HG02610 (cell line): ENCODE measurements around the gene LRG1.
"Not testable (repeated sequence)": the region's sequence is repeated elsewhere in the genome, so short reads cannot be mapped to it uniquely, and the experiment has no call there.

Source experiments
- ATAC-seq: cut with Tn5 transposase; IDR thresholded peaks from one replicate; pipeline ENCODE4 v1.9.1; 2021; ENCODE audit warnings: mild to moderate bottlenecking, moderate library complexity; ENCODE audit not compliant: unreplicated experiment

LRG1 gene

GRCh38 chr19:4576016-4576933 is 36.4 kb upstream of the LRG1 start:
- no peak for ATAC-seq

DNA sequence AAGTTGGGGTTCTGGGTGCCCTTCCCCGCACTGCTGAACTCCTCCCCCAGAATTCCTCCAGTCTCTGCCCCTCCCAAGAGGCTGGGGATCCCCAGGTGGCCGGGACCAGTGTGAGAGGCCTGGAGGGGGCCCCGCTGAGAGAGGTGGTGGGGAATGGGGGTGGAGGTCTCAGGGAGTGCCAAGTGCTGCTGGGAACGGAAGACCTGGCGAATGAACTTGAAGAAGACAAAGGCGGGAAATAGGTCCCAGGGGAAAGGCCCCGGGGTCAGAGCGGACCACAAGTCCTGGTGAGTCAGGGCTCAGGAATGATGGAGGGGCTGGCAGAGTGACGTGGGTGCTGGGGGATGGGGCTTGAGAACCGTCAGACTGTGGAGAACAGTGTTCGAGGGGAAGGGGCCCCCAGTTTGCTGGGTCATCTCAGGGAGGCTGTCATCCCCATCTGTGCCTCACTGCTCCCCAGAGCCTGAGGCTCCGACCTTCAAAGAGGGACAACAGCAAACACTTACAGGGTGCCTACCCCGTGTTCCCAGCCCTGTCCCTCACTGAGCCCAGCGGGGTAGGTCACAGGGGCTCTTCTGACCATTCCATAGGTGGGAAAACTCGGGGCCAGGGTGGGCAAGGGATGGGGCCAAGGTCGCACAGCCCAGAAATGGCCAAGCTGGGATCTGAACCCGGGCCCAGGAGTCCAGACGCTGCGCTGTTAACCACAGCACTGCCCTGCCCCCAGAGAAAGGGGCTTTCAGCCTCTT is 35.6 kb upstream of the LRG1 start:
- ATAC-seq = no peak

DNA sequence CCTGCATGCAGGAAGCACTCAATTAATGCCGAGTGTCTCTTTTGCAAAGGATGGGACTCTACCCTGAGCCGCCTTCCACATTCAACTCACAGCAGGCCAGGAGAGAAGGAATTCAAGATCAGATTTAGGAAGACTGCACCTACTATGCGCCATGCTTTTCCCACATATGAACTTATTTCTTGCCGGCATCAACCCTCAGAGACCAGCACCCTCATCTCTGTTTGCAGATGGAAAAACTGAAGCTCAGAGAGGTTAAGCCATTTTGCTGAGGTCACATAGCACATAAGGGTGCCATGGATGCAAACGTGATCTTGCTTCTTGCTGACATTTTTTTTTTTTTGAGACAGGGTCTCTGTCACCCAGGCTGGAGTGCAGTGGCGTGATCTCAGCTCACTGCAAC is 33.8 kb upstream of the LRG1 start:
- ATAC-seq = no peak

DNA sequence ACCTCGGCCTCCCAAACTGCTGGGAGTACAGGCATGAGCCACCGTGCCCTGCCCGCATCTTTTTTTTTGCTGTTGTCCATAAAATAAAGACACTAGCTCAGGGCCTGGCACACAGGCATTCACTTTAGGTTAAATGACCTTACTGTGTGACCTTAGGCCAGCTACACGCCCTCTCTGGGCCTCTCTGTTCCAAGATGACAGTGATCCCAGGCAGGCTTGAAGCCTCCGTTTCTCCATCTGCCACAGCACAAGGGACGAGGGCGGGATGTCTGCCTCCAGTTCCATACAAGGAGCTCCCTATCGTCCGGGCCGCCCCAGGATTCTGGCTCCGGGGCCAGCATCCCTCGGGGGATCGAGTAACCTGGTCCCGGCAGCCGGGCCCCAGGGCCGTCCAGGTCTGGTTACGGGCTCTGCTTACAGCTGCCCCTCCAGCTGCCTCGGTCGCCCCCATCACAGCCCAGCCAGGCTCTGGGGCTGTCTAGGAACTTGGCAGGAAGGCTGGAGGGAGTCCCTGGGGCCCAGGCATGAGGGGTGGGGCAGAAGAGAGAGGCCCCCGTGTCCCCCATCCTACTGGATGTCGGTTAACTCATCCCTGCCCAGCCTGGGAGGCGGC is 31.6 kb upstream of the LRG1 start:
- ATAC-seq = no peak

DNA sequence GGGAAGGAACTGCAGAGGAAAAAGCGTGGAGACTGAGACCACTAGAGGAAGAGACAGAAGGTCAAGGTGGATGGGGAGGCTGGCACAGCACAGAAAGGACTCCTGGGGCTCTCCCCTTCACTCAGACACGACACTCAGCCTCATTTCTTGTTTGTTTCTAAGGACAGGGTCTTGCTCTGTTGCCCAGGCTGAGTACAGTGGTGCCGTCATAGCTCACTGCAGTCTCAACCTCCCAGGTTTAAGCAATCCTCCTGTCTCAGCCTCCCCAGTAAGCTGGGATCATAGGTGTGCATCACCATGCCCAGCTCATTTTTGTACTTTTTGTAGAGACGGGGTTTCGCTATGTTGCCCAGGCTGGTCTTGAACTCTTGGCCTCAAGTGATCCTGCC is 31.1 kb upstream of the LRG1 start:
- ATAC-seq = no peak

DNA sequence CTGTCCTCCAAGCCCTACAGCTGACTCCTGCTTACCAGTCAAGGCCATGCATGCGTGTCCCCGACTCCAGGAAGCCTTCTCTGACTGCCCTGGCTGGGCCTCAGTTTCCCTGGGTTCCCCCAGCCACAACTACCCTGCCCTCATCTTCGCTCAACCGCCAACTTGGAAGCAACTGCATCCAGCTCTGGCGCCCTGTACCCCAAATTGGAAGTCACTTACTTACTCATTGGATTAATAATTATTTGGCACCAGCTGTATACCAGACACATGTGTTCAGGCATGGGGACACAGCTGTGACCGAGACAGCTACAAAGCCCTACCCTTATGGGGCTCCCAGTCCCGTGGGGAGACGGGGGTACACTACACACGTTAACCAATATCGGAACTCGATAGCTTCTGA is 30.6 kb upstream of the LRG1 start:
- ATAC-seq = no peak

GRCh38 chr19:4568886-4569285 is 29.1 kb upstream of the LRG1 start:
- no peak for ATAC-seq

- ATAC-seq = no peak
Measured at GRCh38 chr19:4567584-4568071, 27.8 kb upstream of the LRG1 start.

DNA sequence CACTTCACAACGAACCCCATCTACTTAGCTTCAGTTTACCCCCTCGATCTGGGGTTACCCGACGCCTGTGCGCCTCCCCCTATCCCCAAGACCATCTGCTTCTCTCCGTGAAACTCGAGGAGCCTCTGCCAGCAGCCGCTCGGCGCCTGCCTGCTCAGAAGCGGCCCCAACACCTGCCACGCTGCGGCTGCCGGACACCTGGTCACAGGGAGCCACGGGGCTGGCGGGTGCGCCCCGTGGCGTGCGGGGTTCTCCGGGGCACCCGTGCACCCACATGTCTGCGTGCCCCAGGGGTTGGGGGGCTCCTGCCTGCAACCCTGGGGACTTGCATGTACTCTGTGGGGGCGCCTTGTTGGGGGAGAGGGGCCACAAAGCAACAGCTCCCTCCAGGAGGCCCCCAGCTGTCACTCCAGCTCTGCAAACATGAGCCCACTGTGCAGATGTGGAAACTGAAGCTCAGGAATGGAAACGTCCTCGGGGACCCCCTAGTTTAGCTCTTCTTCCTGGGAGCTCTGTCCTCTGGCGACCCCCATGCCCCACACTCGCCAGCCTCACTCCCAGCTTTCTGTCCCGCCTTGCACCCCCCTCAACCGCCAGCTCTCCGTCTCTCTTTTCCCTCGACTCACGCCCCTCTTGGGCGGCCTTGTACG is 26.7 kb upstream of the LRG1 start:
- no peak for ATAC-seq

DNA sequence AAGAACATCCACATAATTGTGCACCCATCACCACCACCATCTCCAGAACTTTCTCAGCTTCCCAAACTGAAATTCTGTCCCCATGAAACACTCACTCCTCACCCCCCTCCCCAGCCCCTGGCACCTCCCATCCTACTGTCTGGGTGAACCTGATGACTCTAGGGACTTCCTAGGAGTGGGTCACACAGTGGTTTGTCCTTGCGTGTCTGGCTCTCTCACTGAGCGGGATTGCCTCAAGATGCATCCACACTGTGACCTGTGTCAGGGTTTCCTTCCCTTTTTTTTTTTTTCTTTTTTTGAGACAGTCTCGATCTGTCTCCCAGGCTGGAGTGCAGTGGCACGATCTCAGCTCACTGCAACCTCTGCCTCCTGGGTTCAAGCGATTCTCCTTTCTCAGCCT is 23.7 kb upstream of the LRG1 start:
- not testable (repeated sequence) for ATAC-seq

- ATAC-seq = not testable (repeated sequence)
Measured at GRCh38 chr19:4562085-4562484, 22.2 kb upstream of the LRG1 start.

DNA sequence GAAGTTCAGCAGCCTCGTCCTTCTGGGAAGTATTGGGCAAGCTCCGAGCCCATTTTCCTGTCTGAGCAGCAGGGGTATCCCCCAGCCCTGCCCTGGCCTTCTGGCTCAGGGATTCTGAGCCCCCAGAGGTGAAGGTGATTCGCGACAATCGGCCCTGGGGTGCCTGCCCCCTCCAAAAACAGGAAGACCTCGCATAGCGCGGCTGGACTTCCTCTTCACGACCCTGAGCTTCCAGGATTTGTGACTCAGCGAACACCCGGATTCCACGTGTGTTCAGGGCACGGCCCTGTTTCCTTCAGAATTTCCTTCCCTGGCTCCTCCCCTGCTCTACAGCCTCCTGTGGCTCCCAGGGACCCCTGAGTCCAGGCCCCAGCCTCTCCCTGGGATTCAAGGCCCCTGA is 19.7 kb upstream of the LRG1 start, which contains the start of gene SEMA6B:
TSS of gene SEMA6B (minus strand) at position 116 of the 400 bp plus-strand sequence. CDS start 1,227 bp downstream, outside the sequence.
- no peak for ATAC-seq

DNA sequence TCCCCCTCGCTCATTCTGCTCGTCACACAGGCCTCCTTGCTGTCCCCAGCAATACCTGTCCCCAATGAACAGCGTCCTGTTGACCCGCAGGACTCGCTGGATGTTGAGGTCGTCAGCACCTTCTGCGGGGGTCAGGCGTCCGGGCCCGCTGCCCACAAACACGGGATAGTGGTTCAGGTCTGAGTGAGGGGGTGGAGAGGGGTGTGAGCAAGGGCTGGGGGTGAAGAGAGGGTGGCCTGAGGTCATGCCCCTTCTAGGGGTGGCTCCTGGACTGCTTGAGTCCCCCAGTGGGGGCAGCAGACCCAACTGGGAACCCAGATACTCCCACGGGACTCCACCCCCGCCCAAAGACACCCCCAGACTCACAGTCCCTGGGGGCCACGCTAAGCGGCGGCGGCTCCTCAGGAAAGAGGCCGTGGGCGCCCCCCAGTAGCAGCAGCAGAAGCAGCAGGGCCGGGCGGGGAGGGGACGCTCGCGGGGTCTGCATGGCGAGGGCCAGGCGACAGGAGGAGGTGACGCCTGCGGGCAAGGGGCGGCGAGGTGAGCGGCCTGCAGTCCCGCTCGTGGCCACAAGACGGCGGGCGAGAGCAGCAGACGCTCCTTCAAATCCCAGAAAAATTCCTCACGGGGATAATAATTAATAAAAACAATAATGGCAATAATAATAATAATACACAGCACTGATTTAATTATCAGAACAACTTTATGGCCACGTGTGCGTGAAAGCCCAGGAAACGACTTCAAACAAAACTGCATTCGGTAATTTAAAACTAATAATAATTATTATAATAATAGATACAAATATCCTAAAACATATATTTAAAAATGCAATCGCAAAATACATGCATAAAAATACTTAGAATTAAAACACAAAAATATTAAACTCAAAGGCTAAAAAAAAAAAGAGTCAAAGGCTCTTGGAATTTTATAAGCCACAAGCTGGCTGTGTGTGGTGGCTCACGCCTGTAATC is 18.4 kb upstream of the LRG1 start:
- ATAC-seq = no peak

- ATAC-seq = no peak
Measured at GRCh38 chr19:4557144-4557970, 17.5 kb upstream of the LRG1 start.

DNA sequence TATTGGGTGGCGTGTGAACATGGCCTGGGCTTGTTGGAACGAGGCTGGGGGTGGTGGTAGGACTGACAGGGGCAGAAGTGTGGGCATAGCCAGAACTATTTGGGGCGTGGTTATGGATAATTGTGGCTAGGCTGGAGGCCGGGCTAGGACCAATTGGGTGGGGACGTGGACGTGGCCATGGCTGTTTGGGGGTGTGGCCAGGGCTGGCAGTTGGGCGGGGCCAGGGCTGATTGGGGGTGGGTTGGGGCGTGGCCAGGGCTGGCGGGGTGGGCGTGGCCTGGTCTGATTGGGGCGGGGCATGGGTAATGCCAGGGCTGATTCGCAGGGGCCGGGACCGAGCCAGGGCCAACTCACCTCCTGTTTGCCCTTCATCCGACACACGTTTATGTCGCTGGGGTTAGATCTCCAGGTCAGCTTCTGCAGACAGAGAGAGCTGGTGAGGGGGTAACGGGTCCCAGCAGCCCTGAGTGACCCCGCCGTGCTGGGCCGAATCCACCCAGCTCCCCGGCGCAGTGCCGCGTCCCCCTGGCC is 16.8 kb upstream of the LRG1 start:
- no peak for ATAC-seq

DNA sequence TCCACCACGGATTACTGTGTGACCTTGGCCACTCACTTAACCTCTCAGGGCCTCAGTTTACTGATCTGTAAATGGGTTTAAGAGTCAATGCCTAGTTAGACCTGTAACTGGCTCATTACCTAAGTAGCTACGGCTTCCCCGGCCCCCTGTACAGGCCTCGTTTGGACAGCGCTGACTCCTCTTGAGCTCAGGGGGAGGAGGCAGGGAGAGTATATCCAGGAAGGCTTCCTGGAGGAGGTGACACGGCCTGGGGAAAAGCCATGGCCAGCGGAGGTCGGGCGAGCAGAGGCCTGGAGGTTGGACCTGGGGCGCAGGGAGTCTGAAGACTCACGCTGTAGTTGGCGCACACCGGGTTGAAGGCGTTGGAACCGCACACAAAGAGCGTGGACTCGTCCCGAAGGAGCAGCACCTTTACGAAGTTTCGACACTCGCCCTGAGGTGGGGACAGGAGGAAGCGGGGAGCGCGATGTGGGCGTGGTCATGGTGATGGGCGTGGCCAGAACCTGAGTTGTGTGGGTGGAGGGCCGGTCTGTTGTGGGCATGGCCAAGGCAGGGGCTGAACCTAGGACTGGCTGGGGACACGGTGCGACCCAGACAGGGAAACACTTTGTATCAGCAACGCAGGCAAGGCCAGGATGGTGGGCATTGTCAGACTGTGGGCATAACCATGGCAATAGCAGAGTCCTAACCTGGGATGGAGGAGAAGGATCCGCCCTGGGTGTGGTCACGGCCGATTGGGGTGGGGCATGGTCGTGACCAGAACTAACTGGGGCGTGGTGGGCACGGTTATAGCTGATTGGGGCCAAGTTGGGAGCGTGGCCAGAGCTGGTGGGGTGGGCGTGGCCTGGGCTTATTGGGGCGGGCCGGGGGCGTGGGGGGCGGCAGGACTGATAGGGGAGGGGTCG is 16.1 kb upstream of the LRG1 start:
- no peak for ATAC-seq

- ATAC-seq = no peak
Measured at GRCh38 chr19:4554717-4555116, 14.9 kb upstream of the LRG1 start.

GRCh38 chr19:4553775-4554174 is 13.9 kb upstream of the LRG1 start:
- ATAC-seq = no peak
